A549 (cell line): ENCODE data around the gene XPO5.

Experiments
- CBX2 ChIP-seq: fragments of 200-600 bp; sonication (generic); IDR thresholded peaks from 2 replicates; pipeline ENCODE4 v1.6.1; 2016; ENCODE audit warnings: low read depth, mild to moderate bottlenecking, borderline replicate concordance
- EP300 ChIP-seq, 2 experiments: fragments of >200 bp; sonication (Bioruptor Twin); formaldehyde crosslinking; IDR thresholded peaks; 2 replicates in 1 of 2; 3 replicates in 1 of 2; pipeline ENCODE4 v1.6.1; 2016 to 2017
- ESRRA ChIP-seq: fragments of 150-350 bp; IDR thresholded peaks from 2 replicates; pipeline ENCODE4 v1.6.1; 2014; ENCODE audit warnings: mild to moderate bottlenecking, low read length, borderline replicate concordance
- FOSL2 ChIP-seq, 2 experiments: fragments of 450-650 bp in 1 of 2; fragments of >200 bp in 1 of 2; sonication (Bioruptor Twin) in 1 of 2; formaldehyde crosslinking; IDR thresholded peaks; 2 replicates each; pipeline versions ENCODE4 v1.5.0 to v1.6.1; 2016 to 2020; ENCODE audit warnings: mild to moderate bottlenecking in 1 of 2, moderate library complexity in 1 of 2
- HES2 ChIP-seq: fragments of >200 bp; sonication (Bioruptor Twin); formaldehyde crosslinking; IDR thresholded peaks from 2 replicates; pipeline ENCODE4 v1.6.1; 2016
- KDM1A ChIP-seq: fragments of 200-600 bp; sonication (generic); IDR thresholded peaks from 2 replicates; pipeline ENCODE4 v1.6.1; 2016; ENCODE audit warnings: low read depth, mild to moderate bottlenecking
- MAFK ChIP-seq: fragments of 450-650 bp; IDR thresholded peaks from 2 replicates; pipeline ENCODE4 v1.6.1; 2014; ENCODE audit not compliant: partially characterized antibody
- MYC ChIP-seq: IDR thresholded peaks from 2 replicates; pipeline ENCODE4 v1.6.1; 2012; ENCODE audit warnings: mild to moderate bottlenecking, inconsistent platforms, low read length, improper control_type of control experiment, borderline replicate concordance
- RFX5 ChIP-seq: fragments of 450-650 bp; IDR thresholded peaks from 2 replicates; pipeline ENCODE4 v1.7.1; 2014; ENCODE audit warnings: antibody characterized with exemption, mild to moderate bottlenecking, moderate library complexity
- SREBF2 ChIP-seq: fragments of 450-650 bp; IDR thresholded peaks from 2 replicates; pipeline ENCODE4 v1.6.1; 2014; ENCODE audit warnings: mild to moderate bottlenecking, moderate library complexity
- TF ChIP-seq, protein P1 (sequence below): fragments of 200-600 bp; sonication (generic); IDR thresholded peaks from 2 replicates; pipeline ENCODE4 v1.6.1; 2016; ENCODE audit warnings: antibody characterized with exemption, mild to moderate bottlenecking, moderate library complexity
- TF ChIP-seq, protein P2 (sequence below): fragments of >200 bp; sonication (Bioruptor Twin); formaldehyde crosslinking; IDR thresholded peaks from 3 replicates; pipeline ENCODE4 v1.5.1; 2016

- TF ChIP-seq RFX5 (no peak), HES2 (no peak), SREBF2 (no peak), KDM1A (no peak), FOSL2 (IDR thresholded peaks at IDR 0.05) (no peak), FOSL2 (CRISPR knock-in tag; IDR thresholded peaks at IDR 0.05) (no peak), CBX2 (no peak), ESRRA (no peak), MYC (no peak), MAFK (no peak), EP300 (IDR thresholded peaks at IDR 0.05) (no peak)
- TF ChIP-seq, protein P1, sequence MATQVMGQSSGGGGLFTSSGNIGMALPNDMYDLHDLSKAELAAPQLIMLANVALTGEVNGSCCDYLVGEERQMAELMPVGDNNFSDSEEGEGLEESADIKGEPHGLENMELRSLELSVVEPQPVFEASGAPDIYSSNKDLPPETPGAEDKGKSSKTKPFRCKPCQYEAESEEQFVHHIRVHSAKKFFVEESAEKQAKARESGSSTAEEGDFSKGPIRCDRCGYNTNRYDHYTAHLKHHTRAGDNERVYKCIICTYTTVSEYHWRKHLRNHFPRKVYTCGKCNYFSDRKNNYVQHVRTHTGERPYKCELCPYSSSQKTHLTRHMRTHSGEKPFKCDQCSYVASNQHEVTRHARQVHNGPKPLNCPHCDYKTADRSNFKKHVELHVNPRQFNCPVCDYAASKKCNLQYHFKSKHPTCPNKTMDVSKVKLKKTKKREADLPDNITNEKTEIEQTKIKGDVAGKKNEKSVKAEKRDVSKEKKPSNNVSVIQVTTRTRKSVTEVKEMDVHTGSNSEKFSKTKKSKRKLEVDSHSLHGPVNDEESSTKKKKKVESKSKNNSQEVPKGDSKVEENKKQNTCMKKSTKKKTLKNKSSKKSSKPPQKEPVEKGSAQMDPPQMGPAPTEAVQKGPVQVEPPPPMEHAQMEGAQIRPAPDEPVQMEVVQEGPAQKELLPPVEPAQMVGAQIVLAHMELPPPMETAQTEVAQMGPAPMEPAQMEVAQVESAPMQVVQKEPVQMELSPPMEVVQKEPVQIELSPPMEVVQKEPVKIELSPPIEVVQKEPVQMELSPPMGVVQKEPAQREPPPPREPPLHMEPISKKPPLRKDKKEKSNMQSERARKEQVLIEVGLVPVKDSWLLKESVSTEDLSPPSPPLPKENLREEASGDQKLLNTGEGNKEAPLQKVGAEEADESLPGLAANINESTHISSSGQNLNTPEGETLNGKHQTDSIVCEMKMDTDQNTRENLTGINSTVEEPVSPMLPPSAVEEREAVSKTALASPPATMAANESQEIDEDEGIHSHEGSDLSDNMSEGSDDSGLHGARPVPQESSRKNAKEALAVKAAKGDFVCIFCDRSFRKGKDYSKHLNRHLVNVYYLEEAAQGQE: no peak
- TF ChIP-seq, protein P2, sequence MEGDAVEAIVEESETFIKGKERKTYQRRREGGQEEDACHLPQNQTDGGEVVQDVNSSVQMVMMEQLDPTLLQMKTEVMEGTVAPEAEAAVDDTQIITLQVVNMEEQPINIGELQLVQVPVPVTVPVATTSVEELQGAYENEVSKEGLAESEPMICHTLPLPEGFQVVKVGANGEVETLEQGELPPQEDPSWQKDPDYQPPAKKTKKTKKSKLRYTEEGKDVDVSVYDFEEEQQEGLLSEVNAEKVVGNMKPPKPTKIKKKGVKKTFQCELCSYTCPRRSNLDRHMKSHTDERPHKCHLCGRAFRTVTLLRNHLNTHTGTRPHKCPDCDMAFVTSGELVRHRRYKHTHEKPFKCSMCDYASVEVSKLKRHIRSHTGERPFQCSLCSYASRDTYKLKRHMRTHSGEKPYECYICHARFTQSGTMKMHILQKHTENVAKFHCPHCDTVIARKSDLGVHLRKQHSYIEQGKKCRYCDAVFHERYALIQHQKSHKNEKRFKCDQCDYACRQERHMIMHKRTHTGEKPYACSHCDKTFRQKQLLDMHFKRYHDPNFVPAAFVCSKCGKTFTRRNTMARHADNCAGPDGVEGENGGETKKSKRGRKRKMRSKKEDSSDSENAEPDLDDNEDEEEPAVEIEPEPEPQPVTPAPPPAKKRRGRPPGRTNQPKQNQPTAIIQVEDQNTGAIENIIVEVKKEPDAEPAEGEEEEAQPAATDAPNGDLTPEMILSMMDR: no peak
Observed at GRCh38 chr6:43477235-43478007, 98.4 kb downstream of the XPO5 start, which contains the start of gene TJAP1.
